ENCODE results near the gene FBXO45.
A peak's percentile ranks its signal among the peaks of the same experiment; 100 is the strongest.
"Not testable (repeated sequence)": the region's sequence is repeated elsewhere in the genome, so short reads cannot be mapped to it uniquely, and the experiment has no call there.

FBXO45 gene

GRCh38 chr3:196620161-196620604, 51.7 kb downstream of the FBXO45 start:
- peak; percentile 52 for DNase-seq

DNA sequence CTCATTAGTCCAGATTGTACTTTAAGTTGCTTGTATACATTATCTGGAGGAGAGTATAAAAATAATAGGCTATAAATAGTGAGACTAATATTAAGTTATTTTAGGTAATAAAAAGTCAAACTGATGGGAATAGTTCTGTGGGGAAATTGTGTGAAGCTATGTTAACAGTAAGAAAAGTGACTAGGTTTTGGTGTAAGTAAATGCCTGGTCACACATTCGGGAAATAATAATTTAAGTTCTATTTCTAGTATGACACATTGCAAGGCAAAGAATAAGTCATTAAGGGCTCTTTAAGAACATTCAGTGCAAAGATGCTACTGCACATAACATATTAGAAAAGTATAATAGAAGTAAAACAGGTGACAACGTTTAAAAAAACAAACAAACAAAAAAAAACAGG, 52.2 kb downstream of the FBXO45 start:
- no peak for DNase-seq

DNA sequence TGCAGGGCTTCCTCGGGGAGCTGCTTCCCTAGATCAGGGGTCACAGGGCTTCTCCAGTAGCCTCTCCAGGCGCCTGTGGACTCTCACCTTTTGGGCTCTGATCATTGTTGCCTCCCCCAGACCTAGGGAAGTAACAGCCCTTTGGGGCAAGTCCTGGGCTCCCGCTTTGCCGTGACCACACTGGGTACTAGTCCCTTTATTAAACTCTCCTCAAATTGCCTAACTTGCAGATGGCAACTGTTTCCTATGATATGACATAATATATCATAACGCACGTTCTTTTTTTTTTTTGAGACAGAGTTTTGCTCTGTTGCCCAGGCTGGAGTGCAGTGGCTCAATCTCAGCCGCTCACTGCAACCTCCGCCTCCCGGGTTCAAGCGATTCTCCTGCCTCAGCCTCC, 53.2 kb downstream of the FBXO45 start:
- no peak for DNase-seq

DNA sequence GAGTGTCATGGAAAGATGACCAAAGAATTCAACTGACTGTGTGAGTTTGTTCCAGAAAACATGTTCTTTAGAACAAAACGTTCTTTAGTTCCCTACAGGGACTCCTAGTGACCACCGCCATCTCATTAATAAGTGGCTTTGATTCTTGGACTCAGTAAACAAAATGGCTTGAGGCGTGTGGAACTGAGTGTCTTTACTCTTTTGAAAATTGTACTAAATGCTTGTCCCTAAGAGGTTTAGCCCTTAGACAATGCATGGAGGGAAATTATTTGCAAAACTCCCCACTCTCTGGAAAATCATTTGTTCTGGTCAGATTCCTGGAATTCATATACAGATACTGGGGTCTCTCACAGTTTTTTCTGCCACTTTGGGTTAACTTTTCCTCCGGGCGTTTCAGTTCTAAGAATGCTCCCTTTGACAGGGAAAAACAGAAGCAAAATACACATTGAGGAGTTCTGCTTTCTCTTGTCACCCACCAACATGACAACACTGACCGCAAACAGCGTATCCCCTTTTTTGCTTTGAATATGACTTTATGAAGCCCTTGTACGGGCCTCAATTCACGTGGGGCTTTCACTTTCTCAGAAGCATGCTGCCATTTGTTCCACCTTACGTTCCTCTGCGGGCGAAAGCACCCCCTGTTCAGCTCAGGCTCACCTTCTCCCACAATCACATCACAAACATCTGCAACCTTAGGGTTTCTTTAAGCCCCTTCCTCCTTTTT, 55.8 kb downstream of the FBXO45 start:
- no peak for DNase-seq

GRCh38 chr3:196624907-196625306, 56.4 kb downstream of the FBXO45 start:
- DNase-seq: no peak

DNA sequence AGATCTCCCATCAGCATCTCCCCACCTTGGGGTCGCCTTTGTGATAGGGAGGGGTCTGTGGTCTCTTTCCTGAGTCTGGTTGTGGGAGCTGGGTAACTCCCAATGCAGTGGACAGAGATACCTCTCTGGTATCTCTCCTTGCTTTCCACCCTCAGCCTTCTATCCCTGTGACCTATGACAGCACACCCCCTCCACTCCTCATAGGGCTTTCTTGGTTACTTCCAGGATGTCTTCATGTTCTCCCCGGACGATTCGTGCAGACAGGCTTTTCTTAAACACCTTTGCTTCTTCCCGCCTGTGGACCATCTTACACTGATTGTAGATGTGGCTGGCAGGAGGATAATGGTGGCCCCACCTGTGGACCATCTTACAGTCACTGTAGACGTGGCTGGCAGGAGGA, 56.9 kb downstream of the FBXO45 start:
- DNase-seq: no peak

GRCh38 chr3:196627918-196628231, 59.4 kb downstream of the FBXO45 start:
- no peak for DNase-seq

GRCh38 chr3:196629228-196629627, 60.8 kb downstream of the FBXO45 start:
- DNase-seq: no peak

DNA sequence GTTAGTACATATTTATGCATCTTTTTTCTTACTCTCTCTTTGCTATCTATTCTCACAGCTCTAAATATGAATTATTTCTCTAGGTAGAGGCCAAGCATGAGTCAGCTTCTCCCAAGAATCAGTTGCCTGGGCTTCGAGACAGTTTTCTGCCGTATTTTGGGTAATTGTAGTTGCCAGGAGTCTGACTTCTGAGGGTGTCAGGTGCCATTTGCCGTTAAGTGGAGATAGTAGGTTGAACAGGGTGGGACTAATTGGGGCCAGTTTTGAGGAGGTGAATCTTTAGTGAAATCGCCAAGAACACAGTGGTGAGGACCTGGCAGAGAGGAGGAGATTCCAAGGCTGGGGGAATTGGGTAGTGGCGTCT, 63.2 kb downstream of the FBXO45 start:
- no peak for DNase-seq

- DNase-seq: peak; percentile 92
Observed at GRCh38 chr3:196632046-196632751, 63.7 kb downstream of the FBXO45 start.

DNA sequence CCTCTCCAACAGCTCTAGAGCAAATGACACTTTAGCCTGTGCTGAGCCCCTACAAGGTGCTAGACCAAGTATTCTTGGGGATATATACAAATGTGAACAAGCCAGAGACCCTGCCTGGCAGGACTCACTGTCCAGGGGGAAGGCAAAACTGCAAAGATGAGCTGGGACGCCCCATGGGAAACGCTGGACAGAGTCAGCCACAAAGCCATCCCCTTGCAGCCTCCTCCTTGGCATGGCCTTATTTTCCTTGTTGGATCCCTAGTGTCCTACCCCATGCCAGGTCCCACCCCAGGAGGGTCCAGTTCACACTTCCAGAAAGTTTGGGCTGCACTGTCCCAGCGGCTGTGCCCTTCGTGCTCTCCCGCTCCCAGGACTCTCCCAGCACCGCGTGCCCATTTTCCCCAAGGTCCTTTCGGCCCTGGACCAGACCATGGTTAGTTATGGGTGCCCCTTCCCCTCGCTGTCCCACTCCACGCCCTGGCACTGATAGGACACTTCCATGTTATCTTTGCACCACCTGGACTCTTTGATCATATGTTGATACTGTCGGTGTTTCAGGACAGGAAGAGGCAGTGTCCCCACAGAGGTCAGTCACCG, 65.2 kb downstream of the FBXO45 start:
- no peak for DNase-seq

DNA sequence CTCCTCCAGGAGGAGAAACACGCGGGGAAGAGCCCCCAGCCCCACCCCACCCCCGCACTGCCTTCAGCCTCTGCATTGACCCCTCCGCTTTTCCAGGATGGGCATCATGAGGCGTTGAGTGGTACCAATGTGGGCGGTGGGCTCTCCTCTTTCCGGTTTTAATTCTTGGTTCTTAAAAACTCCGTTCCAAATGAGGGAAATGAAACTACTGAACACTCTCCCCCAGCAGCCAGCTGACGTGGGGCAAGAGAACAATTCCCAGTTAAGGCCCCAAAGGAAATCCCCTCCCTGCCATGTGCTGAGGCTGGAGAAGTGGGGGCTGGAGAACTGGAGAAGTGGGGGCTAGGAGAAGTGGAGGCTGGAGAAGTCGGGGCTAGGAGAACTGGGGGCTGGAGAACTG, 65.8 kb downstream of the FBXO45 start:
- no peak for DNase-seq

DNA sequence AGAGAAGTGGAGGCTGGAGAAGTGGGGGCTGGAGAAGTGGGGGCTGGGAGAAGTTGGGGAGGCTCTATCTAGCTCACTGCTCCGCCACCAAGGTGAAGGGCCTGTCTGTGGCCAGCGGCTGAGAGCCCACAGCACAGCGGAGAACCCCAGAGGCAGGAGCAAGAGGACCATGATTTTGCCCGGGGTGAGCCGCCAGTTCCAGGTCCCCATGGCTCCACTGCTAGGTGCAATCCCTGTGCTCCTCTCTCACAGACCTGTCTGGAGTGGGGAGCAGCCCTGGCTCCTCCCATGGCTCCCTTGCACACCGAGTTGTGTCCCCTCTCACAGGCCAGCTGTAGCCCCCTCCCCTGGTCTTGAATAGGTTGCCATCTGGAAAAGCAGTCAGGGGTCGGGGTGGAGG, 66.4 kb downstream of the FBXO45 start:
- no peak for DNase-seq

- DNase-seq: no peak
Observed at GRCh38 chr3:196636369-196637349, 68.2 kb downstream of the FBXO45 start.

- not testable (repeated sequence) for DNase-seq
Observed at GRCh38 chr3:196637941-196638340, 69.5 kb downstream of the FBXO45 start.

All from CD4-positive, alpha-beta T cell treated with Interleukin-21 for 1 hour (primary cell).